ENCODE data around the gene SPATA21.

The SPATA21 gene

DNA sequence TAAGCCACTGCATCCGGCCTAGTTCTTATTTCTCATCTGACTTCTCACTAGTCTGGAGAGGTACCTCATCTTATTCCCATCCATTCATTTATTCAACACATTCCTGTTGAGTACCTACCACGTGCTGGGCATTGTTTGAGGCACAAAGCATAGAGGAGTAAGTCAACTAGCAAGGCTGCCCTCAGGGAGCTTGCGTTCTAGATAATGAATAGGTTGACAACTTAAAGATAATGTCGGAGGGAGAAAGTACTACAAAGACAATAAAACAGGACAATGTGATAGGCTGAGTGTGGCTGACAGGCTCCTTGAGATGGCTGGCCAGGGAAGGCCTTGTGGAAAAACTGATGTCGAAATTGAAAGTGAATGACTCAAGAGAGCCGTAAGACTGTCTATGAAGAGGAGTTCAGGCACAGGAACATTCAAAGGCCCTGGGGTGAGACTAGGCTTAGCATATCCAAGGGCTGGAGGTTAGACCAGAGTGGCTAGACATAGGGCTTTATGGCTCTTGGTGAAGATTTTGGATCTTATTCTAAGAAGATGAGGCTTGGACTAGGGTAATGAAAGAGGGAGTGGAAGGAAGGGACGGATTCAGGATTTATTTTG, 18.3 kb downstream of the SPATA21 start:
- no peak for DNase-seq

DNA sequence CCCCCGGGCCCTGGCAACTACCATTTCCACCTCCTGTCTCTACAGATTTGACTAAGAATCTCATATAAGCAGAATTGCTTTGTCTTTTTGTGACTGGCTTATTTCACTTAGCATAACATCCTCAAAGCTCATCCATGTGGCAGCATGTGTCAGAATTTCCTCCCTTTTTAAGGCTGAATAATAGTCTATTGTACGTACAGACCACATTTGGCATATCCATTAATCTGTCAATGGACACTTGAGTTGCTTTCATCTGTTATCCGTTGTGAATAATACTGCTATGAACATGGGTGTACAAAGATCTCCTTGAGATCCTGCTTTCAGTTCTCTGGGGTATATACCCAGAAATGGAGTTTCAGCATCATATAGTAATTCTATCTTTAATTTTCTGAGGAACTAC, 24.0 kb downstream of the SPATA21 start:
- DNase-seq, result no peak

DNA sequence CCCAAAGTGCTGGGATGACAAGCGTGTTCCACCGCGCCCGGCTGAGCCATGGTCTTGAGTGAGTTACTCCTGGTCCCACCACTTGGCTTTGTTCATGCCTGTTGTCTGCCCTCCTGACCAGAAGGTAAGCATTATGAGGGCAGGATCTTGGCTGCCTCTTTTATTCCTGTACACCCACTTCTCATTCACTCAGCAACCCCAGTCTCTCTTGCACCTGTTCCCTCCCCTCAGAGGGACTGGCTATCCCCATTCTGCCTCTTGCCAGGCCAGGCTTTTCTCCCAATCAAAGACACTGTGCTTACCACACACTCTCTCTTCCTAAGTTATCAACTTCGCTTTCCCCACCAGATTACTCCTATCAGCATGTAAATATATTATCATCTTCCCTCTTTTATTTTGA, 26.4 kb downstream of the SPATA21 start:
- DNase-seq, result no peak

DNA sequence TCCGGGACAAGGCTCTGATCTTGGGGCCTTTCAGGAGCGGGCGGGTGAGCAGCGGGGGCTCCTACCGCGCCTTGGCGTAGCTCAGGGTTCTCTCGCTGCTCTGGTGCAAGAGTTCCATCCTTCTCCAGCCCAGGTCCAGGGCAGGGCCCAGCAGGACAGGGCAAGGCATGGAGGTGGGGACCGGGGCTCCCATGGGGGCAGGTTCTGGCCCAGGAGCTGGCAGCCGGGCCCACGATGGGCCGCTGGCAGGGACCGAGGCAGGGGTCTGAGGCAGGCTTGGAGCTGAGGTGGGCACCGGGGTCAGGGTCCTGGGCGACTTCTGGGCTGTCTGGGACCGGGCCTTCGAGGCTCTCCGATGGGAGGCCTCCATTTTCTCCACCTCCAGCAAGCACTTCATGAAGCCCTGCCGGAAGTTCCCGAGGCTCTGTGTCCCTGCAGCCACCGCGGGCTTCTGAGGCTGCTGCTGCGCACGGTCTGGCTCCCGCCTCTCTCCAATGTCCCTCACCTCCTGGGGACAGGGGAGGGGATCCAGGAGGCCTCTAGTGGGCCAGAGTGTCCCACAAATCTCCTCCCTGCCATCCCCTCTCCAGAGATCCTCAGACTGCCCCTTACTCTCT, 27.6 kb downstream of the SPATA21 start:
- DNase-seq, result no peak

DNA sequence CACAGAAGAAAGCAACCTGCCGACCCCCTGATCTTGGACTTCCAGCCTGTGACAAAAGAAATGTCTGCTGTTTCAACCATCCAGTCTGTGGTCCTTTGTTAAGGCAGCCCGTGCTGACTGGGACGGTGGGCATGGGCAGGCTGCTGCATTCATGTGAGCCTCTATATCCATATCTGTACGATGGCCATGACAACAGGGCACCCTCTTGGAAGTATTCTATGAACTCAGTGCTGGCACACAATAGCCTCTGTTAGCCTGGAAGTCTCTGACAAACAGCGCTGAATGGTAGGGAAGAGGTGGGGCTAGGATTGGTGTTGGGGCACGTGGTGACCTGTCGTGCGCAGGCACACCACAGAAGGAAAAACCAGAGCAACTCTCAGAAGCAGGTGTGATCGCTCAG, 30.4 kb downstream of the SPATA21 start:
- DNase-seq, result no peak

DNA sequence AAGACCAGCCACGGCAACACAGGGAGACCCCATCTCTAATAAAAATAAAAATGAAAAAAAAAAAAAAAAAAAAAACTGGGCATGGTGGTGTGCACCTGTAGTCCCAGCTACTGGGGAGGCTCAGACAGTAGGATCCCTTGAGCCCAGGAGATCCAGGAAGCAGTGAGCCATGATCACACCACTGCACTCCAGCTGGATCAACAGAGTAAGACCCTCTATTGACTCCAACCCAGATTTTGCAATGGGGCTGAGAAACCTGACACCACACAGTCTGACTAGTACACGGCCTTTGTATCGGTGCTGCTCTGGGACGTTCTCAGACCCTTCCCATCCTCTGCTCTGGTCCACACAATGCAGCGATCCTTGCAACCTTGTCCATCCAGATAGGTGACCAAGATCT, 31.8 kb downstream of the SPATA21 start:
- no peak for DNase-seq

DNA sequence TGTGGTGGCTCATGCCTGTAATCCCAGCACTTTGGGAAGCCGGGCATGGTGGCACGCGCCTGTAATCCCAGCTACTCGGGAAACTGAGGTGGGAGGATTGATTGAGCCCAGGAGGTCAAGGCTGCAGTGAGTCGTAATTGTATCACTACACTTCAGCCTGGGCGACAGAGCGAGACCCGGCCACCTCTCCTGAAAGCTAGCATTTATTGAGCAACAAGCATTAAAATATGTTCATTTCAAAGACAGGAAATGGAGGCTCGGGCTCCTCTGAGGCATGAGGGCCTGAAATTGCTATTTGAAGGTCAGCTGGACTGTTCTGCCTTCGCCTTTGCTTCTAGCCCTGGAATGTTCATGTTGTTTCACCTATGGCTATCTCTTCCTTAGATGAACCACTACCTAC, 34.5 kb downstream of the SPATA21 start:
- DNase-seq, result no peak

DNA sequence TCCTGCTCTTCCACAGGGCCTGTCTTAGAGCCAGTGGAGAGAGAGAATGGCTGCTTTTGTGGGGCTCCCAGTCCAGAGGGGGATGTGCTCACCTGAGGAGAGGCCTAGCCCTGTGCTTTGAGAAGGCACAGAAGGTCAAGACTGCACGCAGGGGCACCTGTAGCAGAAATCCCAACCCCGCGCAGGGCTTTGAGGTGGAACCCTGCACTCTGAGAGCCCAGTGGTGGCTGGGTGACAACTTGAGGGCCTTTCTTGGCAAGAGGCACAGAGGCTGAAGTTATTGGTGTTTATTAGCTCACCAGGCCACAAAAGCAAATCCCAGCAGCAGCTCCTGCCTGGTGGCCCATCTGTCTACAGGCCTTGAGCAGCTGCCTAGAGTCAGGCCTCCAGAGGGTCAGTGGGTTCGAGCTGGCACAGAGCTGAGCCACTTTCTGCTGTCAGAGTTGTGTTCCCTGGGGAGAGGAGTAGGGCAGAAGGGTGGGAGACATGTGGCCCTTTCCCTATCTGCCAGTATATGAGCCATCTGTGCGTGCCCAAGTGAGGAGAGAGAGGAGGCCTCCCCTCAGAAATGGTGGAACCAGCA, 38.8 kb downstream of the SPATA21 start:
- no peak for DNase-seq

DNA sequence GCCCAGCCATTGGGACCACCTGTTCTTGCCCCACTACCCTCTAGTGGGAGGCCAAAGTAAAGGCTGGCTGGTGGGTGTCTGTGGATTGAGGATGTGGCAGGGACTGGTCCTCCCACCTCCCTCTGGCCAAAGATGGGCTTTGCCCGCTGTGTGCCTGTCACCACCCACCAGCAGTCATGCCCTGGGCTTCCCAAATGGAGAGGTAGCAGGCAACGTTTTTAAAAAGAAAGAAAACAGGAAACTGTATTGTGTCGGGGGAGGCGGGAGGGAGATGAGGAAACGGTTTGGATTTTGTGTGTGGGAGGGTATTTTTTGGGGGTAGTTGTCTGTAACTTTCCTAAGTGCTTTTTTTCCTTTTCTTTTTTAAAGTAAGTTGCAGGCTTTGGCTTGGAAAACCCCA, 40.1 kb downstream of the SPATA21 start:
- no peak for DNase-seq

DNA sequence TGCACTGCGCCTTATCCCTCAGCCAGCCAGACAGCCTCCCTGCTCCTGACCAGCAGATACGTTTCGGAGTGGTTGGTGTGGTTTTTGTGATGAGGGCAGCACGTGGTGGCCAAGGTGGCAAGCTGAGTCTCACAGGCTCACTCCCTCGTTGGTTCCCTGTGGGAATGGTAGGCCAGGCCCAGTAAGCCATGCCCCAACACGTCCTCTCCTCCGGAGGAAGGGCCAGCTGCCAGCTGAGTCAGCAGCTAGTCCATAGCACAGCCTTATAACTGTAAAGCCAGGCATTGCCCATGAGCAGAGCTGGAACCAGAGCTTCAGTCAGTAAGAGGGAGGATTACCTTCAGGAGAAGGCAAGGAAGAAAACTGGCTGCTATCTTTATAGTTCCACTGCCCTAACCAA, 40.6 kb downstream of the SPATA21 start:
- no peak for DNase-seq

DNA sequence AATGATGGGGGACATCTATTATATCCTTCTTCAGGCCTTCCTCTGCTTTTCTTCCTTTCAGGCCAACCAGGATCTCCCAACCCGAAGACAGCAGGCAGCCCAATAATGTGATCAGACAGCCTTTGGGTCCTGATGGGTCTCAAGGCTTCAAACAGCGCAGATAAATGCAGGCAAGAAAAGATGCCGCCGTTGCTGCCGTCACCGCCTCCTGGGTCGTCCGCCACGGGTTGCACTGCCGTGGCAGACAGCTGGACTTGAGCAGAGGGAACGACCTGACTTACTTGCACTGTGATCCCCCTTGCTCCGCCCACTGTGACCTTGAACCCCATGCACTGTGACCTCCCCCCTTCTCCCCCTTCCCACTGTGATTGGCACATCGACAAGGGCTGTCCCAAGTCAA, 42.2 kb downstream of the SPATA21 start:
- DNase-seq, result no peak

DNA sequence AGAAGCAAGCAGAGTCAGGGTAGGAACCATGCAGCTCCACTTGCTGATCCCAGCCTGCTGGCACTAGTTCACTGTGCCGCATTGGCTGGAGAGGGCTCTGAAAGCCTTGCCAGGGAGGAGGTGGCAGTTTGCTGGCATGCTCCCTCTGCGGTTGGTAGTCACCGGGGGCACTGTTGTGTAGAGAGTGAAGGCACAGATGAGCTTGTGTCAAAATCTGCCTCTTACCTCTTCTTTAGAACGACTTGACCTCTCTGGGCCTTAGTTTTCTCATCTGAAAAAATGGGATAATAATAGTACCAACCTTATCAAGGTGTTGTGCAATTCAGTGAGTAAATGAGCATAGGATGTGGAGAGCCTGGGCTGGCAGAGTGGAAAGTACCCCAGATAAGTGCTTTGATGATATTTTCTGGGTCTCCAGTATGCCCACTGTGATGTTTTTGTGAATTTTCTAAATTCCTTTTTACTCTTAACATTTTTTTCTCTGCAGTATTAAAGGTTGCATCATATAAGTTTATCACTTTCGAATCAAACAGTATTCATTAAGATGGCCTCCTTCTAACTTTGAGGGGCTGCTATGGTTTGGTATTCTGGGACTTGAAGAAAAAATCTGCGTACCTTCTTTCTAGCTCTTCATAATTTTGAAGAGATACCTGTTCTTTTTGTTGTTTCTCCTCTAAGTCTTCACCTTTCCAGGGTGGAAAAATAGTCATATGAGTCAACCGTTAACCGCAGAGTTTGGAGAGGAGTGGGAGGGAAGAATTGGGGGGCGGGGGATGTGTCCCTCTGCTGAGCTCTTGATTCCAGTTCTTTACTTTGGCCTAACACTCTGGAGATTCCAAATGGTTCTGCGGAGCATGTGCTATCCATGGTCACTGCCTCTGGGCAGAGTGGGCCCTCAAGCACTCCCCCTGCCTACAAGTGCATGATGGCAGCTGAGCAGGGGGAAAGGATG, 43.4 kb downstream of the SPATA21 start:
- no peak for DNase-seq

DNA sequence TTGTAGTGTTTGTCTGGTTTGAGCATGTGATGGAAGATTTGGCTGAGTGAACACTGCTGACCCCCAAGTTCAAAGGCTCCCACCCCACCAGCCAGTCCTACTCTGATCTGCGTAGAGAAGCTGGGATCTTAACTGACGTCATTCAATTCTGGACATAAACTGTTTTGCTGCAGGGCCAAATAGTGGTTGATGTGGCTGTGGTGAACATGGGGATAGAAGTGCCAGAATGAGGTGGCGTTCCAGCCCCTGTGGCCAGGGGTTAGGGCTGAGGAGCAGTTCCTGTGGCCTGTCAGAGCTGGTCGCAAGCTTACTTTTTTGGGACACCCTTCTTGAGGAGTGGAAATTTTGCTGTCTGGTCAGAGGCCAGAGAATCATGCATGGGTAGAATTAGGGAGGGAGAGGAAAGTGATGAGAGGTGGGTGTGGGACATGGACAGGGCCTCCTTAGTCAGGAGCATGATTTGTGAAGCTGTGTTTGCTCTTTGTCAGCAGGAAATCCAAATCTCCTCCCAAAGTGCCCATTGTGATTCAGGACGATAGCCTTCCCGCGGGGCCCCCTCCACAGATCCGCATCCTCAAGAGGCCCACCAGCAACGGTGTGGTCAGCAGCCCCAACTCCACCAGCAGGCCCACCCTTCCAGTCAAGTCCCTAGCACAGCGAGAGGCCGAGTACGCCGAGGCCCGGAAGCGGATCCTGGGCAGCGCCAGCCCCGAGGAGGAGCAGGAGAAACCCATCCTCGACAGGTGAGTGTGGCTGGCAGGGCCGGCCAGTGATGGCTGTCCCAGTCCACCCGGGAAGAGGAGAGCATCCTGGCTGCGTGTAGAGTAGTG, 44.3 kb downstream of the SPATA21 start:
- DNase-seq, result no peak

DNA sequence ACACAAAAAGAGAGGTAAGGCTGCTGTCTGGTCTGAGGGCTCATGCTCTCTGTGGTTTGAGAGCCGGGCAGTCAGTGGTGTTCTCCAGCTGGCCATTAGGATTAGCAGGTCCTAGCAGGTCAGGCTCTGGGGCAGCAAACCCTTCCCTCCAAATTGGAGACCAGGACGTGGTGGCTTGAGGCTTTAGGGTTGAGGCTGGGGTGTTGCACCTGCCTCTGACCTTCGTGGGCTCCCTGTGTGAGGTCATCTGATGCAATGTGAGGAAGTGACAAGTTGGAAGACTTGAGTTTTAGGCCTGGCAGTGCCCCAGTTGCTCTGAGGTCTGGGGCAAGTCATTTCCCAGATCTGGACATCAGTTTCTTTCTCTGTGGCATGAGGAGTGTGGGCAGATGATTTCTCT, 45.8 kb downstream of the SPATA21 start:
- no peak for DNase-seq

DNA sequence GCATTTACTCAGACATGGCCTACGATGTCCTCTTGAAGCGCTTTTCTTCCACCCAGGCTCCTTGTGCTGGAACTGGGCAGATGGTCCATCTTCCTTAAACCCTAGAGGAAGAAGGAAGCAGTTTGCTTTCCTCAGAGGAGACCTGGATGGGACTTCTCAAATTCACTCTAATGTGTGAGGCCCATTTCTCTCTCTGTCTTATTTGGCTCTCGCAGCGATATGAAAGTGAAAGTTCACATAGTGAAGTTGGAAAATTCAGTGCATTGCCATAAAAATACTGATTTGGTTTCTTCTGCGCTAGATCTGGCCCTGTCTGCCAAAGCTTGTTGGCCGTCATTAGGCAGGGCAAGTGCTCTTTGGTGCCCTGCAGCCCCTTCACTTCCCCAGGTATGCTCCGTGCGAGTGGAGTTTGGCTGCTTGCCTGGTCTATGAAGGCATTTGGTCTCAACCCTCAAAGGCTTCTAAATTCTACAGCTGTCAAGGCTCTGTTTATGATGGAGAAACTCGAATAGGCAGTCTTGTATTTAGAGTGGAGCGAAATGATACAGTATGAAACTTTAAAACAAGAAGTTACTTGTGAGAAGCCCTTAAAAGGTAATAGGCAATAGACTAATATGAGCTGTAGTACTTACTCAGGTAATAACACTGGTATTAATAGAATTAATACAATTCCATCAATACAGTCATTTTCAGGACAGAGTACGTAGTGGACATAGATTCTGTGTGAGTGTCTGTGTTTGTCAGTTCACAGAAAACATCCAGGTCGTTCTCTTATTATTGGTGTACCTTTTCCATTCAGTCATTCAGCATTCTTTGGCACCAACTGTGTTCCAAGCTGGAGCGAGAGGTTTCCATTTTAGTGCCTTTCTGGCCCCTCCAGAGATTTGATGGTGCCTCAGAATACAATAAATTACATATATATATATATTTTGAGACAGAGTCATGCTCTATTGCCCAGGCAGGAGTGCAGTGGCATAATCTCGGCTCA, 49.7 kb downstream of the SPATA21 start:
- DNase-seq, result peak; percentile 92

DNA sequence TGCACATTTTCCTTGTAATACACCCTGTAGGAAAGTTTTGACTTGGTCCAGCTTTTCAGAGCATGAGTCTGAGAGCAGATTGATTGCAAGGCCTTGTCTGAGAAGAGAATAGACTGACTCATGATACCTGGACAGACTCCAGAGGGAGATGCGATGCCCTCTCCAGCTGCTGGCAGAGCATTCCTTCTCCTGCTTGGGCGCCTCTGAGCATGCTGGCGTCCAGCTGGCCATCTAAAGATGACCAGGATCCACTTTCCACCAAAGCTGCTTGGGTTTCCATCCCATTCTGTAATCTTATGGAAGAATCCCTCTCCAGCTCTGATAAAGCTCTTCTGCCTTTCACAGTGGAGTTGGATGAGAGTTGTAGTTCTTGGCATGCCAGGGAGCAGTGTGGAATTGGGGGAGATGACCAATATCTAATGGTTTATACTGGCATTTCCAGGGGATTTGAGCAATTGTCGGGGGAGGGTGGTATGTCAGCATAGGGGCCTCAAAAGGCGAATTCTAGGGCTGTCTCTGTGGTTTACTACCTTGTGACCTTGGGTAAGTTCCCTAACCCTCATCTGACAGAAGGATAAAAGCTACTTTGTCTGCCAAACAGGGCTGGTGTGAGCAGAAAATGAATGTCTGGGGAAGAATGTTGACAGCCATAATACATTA, 50.6 kb downstream of the SPATA21 start:
- no peak for DNase-seq

DNA sequence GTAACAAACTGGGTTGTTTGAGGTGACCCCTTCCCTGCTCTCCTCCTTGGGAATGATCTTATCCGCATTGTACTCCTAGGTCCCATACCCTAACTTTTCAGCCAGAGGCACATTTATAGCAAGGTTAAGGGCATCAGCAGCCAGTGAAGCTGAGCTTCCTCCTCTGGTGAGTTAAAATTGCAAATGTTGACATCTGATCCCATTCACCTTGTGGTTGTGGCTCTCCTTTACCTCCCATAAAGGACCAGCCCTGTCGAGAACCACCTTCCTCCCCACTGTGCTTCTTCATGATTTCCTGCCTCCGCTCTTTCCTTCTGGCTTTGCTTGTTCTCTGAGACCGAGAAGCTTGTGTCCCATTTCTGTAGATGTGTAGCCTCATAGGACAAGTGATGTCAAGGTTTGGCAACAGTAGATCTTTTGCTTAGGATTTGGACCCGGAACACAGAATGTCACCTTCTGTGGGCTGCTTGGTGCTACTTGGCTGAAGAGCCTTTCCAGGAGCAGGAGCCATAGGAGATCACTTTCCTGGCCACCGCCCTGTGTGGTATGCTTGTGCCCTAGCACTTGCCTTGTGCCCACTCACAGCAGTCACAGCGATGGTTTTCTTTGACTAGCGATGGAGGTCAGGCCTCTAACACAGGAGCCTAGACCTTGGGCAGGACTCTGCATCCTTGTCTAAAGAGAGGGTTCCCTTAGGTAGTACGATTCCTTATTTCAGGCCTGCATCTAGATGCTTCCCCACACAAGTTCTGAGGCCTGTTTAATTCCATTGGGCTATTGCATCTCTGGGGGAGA, 51.4 kb downstream of the SPATA21 start:
- DNase-seq, result no peak

DNA sequence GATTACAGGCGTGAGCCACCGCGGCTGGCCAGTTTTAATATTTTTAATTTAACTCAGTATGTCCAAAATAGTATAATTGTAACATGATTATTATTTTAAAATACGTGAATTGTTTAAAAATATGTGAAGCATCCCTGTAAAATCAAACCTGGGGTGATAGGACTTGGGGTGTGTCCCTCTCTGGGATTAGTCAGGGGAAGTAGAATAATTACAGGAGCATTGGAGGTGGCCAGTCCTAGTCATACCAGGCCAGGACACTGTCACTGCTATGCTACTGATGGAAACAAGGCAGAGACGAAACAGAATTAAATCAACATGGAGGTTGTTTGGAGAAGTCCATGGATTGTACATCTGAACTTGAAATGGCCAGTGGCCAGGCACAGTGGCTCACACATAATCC, 53.3 kb downstream of the SPATA21 start:
- DNase-seq, result no peak

DNA sequence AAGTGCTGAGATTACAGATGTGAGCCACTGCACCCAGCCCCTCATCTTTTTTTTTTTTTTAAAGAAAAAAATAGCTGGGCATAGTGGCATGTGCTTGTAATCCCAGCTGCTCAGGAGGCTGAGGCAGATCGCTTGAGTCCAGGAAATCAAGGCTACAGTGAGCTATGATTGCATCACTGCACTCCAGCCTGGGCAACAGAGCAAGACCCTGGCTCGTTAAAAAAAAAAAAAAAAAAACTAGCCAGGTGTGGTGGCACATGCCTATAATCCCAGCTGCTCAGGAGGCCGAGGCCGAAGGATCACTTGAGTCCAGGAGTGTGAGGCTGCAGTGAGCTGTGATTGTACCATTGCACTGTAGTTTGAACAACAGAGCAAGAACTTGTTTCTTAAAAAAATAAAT, 56.4 kb downstream of the SPATA21 start:
- DNase-seq, result no peak

DNA sequence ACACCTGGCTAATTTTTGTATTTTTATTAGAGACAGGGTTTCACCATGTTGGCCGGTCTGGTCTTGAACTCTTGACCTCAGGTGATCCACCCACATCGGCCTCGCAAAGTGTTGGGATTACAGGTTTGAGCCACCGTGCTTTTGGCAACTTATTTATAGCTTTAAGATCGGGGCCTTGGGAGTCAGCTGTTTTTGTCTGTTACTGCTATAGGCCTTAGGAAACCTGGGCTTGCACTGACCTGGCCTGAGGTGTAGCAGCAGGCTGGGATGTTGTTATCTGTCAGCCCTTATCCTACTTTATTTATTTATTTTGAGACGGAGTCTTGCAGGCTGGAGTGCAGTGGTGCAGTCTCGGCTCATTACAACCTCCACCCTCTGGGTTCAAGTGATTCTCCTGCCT, 58.8 kb downstream of the SPATA21 start:
- no peak for DNase-seq

Data from DMS79 (cell line).